ENCODE results near the gene LPAR6.
"Not testable (repeated sequence)": the region's sequence is repeated elsewhere in the genome, so short reads cannot be mapped to it uniquely, and the experiment has no call there.

LPAR6 gene, protein sequence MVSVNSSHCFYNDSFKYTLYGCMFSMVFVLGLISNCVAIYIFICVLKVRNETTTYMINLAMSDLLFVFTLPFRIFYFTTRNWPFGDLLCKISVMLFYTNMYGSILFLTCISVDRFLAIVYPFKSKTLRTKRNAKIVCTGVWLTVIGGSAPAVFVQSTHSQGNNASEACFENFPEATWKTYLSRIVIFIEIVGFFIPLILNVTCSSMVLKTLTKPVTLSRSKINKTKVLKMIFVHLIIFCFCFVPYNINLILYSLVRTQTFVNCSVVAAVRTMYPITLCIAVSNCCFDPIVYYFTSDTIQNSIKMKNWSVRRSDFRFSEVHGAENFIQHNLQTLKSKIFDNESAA

GRCh38 chr13:48412881-48413351 is at the start of gene LPAR6:
Gene LPAR6 (minus strand): TSS chr13:48413113. CDS start chr13:48412423, 690 bp downstream.
- DNase-seq: peak in 1 of 2 donors; percentile 80

DNA sequence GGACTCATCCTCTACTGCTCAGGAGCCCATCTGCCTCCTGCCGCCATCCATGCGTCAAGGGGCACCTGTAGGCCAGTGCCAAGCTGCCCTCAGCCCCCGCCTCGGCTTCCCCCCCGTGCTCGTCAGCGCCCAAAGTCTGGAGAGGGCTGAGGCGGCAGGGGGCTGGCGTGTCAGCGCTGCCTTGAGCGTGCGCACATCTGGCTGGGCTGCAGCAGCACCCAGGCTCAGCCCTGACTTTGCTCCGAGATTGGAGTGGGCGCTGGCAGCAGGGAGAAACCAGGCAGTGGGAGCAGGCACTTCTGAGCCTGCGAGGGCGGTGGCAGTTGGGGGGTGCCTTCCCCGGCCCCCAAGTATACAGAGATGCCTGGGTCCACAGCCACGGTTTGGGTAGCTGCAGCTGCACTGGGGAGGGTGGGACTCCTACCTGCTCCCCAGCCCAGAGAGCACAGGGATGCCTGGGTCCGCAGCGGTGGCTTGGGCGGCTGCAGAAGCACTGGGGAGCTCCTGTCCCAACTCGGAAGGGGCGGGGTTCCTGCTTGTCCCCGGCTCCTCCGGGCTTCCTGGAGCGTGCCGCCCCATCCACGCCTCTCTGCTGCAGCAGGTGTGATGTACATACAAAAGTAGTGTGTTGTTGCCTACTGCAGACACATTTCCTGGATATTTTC is 44.8 kb upstream of the LPAR6 start:
- no peak for DNase-seq

- no peak for DNase-seq
These were observed 43.6 kb upstream of the LPAR6 start for GRCh38 chr13:48456546-48456945.

GRCh38 chr13:48451196-48451595 is 38.3 kb upstream of the LPAR6 start:
- not testable (repeated sequence) for DNase-seq

GRCh38 chr13:48449656-48450055 is 36.7 kb upstream of the LPAR6 start:
- DNase-seq: no peak

DNA sequence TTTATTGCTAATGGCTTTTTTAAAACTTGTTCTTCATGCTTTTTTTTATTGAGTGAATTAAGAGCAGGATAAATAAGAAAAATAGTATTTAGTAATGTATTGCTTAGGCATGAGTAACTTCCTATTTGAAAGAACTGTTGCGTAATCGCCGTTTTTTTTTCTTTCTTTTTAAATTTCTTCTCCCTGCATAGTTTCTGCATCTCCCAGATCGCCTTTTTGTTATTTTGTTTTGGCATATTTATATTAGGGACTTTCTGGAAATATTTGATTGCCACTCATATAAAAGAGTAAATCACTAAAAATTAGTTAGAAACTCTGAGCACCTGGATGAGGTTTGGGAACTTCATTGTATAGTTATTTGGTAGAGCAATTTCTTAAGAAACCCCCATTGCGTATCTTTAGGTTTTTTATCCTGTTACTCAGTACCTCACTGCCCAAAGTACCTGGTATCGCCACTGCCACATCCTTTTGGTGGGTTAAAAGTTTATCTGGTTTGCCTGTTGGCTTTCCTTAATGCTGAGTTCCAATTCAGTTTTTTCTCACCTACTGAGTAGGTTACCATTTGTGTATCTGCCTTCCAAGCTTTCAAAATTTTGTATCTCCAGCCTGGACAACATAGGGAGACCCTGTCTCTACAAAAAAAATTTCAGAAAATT is 36.2 kb upstream of the LPAR6 start:
- DNase-seq: peak in 1 of 2 donors; percentile 19

GRCh38 chr13:48448285-48448958 is 35.5 kb upstream of the LPAR6 start:
- no peak for DNase-seq

GRCh38 chr13:48446464-48446863 is 33.6 kb upstream of the LPAR6 start:
- no peak for DNase-seq

GRCh38 chr13:48443442-48444208 is 30.7 kb upstream of the LPAR6 start:
- peak in 1 of 2 donors; percentile 22 for DNase-seq

- no peak for DNase-seq
These were observed 24.5 kb upstream of the LPAR6 start for GRCh38 chr13:48437371-48437770.

DNA sequence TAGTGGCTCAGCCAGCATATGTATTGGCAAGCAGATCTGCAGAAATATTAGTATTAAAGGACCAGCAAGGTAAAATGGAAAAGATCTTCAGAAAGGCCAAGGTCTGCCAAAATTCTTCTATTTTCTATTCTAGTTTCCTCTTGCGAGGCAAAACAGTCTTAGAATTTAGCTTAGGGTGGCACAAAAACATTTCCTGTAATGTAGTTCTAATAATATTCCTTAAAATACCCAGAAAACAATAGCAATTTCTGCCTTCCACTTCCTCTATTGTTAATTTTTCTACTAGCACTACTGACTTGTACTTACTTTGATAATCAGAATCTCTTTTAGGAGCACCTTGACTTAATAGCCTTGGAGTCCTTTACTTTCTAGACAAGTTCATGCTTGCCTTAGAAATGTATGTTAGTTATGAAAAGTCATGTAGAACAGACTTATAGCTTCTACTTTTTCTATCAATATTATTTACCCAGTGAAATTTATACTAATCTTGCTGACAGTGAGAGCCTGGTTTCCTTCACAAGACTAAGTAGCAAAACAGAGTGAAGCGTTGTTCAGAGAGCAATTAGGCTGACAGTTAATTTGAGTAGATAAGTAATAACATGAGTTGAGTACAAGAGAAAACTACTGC is 23.9 kb upstream of the LPAR6 start:
- no peak for DNase-seq

- DNase-seq: no peak
These were observed 21.3 kb upstream of the LPAR6 start for GRCh38 chr13:48434200-48434599.

DNA sequence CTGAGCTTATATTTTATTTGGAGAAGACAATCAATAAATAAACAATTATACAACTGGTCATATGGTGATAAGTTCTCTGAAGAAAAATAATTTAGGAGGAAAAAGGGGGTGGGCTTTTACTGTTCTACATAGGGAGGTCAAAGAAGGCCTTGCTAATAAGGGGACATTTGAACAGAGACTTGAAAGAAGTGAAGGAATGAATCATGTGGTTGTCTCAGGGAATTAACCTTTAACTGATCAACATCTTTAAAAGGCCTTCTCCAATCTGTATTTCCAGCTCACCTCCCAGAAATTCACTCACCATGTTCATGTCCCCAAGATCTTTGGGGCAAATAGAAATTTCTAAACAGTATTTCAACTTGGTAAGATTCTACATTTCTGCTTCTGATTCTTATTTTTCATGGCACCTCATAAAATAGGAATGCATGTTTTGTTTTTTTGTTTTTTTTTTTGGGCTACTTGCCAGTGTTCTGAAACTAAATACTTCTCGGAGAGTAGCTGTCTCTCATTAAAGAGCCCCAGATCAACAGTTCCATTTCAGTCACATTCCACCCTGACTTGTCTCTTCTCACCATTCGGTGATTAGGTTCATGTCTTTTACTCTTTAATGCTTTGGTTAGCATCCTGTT is 19.2 kb upstream of the LPAR6 start:
- no peak for DNase-seq

GRCh38 chr13:48431431-48431830 is 18.5 kb upstream of the LPAR6 start:
- DNase-seq: no peak

DNA sequence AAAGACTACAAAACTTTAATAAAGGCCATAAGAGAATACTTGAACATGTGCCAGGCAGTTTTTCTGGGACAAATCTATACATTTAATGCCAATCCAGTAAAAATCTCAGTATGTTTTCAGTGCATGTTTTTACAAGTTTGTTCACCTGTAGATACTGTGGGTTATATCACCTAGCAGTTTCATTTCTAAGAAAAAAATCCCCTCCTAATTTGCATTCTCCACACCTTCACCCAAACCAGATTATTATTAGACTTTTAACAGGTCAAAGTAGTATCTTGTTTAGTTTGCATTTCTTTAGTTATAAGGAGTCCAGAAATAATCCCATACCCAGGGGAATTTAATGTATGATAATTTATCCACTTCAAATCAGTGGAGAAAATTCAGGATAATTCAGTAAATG is 17.0 kb upstream of the LPAR6 start:
- no peak for DNase-seq

DNA sequence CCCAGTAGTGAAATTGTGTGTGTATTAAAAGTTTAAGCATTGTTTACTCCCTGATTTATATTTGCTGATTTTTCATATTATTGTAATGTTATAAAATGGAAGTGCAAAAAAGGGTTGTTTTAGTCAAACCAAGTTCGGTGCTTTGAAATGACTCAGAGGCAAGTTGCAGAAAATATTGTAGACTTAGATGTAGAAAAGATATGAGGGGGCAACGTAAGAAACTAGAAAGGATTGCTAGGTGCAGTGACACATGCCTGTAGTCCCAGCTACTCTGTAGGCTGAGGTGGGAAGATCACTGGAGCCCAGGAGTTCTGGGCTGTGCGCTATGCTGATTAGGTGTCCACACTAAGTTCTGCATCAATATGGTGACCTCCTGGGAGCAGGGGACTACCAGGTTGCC is 16.1 kb upstream of the LPAR6 start:
- no peak for DNase-seq

- DNase-seq: not testable (repeated sequence)
These were observed 13.9 kb upstream of the LPAR6 start for GRCh38 chr13:48426755-48427298.

- no peak for DNase-seq
These were observed 13.1 kb upstream of the LPAR6 start for GRCh38 chr13:48426052-48426451.

GRCh38 chr13:48424212-48424611 is 11.3 kb upstream of the LPAR6 start:
- no peak for DNase-seq

- DNase-seq: not testable (repeated sequence)
These were observed 9.1 kb upstream of the LPAR6 start for GRCh38 chr13:48422003-48422402.

DNA sequence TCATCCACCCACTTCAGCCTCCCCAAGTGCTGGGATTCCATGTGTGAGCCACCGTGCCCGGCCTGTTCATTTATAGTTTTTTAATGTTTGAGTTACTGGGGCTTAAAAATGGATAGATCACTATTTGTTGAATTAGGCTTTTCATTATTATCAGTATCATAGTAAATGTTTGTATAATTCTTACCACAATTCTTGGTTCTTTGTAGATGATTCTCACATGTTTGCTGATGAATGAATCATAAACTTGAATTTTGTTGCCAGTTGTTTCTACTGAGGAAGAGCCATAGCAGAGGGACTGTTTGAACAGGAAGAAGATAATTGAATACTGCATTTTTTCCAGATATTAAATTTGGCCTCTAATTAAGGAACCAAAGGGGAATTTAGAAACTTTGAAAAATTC is 2.6 kb upstream of the LPAR6 start:
- DNase-seq: no peak

Measured in CD4-positive, alpha-beta T cell treated with Interleukin-4 for 1 hour (primary cell).